Cerebellar nuclear complex (tissue), 1 donor: Measurements from ENCODE around the gene IGFL3.

ENCODE experiments used
- DNase-seq, 2 experiments: peaks; one replicate each; lab custom pipeline; 2025; lab: John Stamatoyannopoulos, UW

The IGFL3 gene

GRCh38 chr19:46076951-46077814 is 47.3 kb downstream of the IGFL3 start:
- no peak for DNase-seq

DNA sequence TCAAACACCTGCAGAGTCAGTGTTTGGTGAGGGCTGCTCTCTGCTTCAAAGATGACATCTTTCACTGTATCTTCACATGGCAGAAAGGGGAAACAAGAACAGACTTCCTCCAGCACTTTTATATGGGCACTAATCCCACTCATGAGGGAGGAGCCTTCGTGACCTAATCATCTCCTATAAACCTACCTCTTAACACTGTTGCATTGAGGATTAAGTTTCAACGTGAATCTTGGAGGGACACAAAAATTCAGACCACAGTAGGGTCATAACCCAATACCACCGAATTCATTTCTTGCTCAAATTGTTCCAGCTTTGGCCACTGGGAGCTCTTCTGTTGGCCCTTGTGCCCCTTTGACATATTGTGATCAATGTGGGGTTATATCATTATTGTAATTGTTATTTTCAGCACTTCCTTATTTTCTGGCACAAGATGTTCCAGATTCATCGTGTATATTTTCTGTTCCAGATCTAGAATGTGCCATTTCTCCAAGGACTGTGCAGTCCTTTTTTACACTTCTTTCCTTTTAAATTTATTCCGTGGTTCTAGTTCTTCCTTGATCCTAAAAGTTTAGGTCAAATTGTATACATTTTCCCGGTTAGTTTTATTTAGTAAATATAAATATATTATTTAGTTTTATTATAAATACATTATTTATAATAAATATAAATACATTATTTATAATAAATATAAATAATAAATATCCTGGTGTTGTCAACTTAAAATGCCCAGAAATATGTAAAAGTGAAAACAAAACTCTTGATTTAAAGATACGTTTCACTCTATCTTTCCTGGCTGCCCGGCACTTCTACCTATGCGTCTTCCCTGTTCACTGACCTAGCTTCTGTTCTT is 48.2 kb downstream of the IGFL3 start:
- no peak for DNase-seq

- no peak for DNase-seq
Observed at GRCh38 chr19:46073268-46073922, 51.1 kb downstream of the IGFL3 start.
